Ovary (tissue), 9 donors: ENCODE results near the gene CA9. TPM values are rescaled to one million over a fixed set of nuclear protein-coding genes. Genes with fewer than 3 reads are reported as not detected.
"Not testable (repeated sequence)": the region's sequence is repeated elsewhere in the genome, so short reads cannot be mapped to it uniquely, and the experiment has no call there.

ENCODE experiments used
- DNase-seq, 5 donors: peaks; one replicate each; pipeline ENCODE4 v3.0.0-alpha.2; 2019 to 2020
- H3K27ac ChIP-seq, 2 donors: fragments of 200-600 bp; one replicate each; pipeline versions ENCODE4 v1.5.1 to v1.8.0; 2019 to 2022
- H3K27me3 ChIP-seq: fragments of 200-600 bp; one replicate; pipeline ENCODE4 v1.8.0; 2022
- H3K36me3 ChIP-seq: fragments of 200-600 bp; sonication (generic); one replicate; pipeline ENCODE4 v1.5.1; 2019
- H3K4me1 ChIP-seq: one replicate; pipeline ENCODE4 v1.8.1; 2013; ENCODE audit warnings: mild to moderate bottlenecking, moderate library complexity; ENCODE audit not compliant: insufficient read depth
- H3K4me3 ChIP-seq: fragments of 200-600 bp; sonication (generic); one replicate; pipeline ENCODE4 v1.5.1; 2017
- H3K9me3 ChIP-seq, 2 donors: fragments of 200-600 bp in 1 of 2; sonication (generic) in 1 of 2; one replicate each; pipeline versions ENCODE4 v1.5.1 to v1.8.1; 2013 to 2019; ENCODE audit warnings: mild to moderate bottlenecking in 1 of 2, moderate library complexity in 1 of 2
- EP300 ChIP-seq: sonication (generic); formaldehyde crosslinking; IDR thresholded peaks from one replicate; pipeline ENCODE4 v1.6.1; 2017; ENCODE audit warnings: antibody characterized with exemption
- POLR2A ChIP-seq: fragments of 450-650 bp; IDR thresholded peaks from one replicate; pipeline ENCODE4 v1.6.1; 2017; ENCODE audit warnings: antibody characterized with exemption, mild to moderate bottlenecking, moderate library complexity
- WGBS, 3 donors: extraction: QIAGEN DNeasy Blood & Tissue Kit in 1 of 3; methylation state at CpG; one replicate each; pipeline versions ENCODE4 v1.1.5 to v1.1.7; 2013 to 2017; 5-methylcytosine and 5-hydroxymethylcytosine counted together
- intact Hi-C, 4 donors: fragments of 100-400 bp; cut with DNase I; formaldehyde crosslinking; loops; one replicate each; pipeline versions ENCODE4 v1.11.0 to v1.15.1; 2022 to 2023
- polyA plus RNA-seq, 2 donors: library from polyadenylated mRNA; stranded (reverse); fragments of 200-250 nt in 1 of 2; fragments of 350-450 nt in 1 of 2; fragmentation: Illumina TruSeq in 1 of 2; extraction: RNeasy Lipid Tissue Mini Kit (QIAGEN cat#74804) in 1 of 2; gene quantifications; one replicate each; pipeline ENCODE4 v1.2.3, GENCODE V29; 2013 to 2014
- total RNA-seq, 7 donors: library from RNA; depleted of rRNA in 2 of 7; stranded (reverse); fragments of >200 nt in 2 of 7; fragmentation: NEBNext Ultra II Directional in 3 of 7; extraction: Animal tissue kit (Norgen Biotek cat#: 25700) in 3 of 7; gene quantifications; one replicate each; pipeline versions ENCODE4 v1.1.0 to v1.2.4, GENCODE V29; 2016 to 2023
- TF ChIP-seq, protein P1 (sequence below), 3 donors: fragments of 450-650 bp in 2 of 3; fragments of 200-600 bp in 1 of 3; IDR thresholded peaks; one replicate each; pipeline versions ENCODE4 v1.5.1 to v1.8.0; 2016 to 2022; ENCODE audit warnings: antibody characterized with exemption in 3 of 3, mild to moderate bottlenecking in 1 of 3
- donor health status: DM: no; HTN: no; CAD: no; lungs with moderate emphysema.
- donor health status: DM: no; HTN: no; CAD: no.
- donor health status: Bipolar disorder and iron deficiency.
- donor health status: DM: yes; HTN: yes; CAD: no.
- donor health status: DM: no; HTN: no; CAD: no.
- donor health status: DM: yes; HTN: yes; CAD: no.

Gene CA9
- total and polyA plus RNA-seq, 9 donors = 0.37 to 19.5 (median 1.1) TPM; not detected in 1

DNA sequence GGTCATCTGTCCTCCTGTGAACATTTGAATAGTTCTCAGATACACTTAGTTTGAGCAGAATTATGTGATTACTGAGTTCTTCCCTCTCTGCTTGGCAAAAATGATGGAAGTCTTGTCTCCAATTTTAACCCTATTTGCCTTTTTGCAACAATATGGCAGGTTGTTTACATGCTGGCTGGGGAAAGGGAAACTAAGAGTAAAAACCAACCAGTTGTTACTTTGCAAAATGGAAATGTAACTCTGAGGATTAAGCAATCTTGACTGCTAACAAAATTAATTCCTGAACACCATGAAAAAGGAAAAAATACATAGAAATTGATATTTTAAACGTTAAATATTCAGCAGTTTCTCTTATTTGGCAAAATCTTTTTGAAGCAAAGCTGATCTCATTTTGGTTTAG lies 34.1 kb upstream of the CA9 start:
- Histone ChIP-seq H3K27me3 (no peaks in the 10 kb centered on the region), H3K4me3 (no peak overlapping the region), H3K27ac (no peak overlapping the region), H3K36me3 (no peaks in the 10 kb centered on the region), H3K4me1 (no peaks in the 10 kb centered on the region), H3K9me3 (no peaks in the 10 kb centered on the region)
- intact Hi-C loops = loop anchor here in 1 of 4 donors (10.0 kb wide), 1 partner anchor 245 kb away; no protein-coding TSS in a partner anchor
- TF ChIP-seq, protein P1, sequence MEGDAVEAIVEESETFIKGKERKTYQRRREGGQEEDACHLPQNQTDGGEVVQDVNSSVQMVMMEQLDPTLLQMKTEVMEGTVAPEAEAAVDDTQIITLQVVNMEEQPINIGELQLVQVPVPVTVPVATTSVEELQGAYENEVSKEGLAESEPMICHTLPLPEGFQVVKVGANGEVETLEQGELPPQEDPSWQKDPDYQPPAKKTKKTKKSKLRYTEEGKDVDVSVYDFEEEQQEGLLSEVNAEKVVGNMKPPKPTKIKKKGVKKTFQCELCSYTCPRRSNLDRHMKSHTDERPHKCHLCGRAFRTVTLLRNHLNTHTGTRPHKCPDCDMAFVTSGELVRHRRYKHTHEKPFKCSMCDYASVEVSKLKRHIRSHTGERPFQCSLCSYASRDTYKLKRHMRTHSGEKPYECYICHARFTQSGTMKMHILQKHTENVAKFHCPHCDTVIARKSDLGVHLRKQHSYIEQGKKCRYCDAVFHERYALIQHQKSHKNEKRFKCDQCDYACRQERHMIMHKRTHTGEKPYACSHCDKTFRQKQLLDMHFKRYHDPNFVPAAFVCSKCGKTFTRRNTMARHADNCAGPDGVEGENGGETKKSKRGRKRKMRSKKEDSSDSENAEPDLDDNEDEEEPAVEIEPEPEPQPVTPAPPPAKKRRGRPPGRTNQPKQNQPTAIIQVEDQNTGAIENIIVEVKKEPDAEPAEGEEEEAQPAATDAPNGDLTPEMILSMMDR (IDR thresholded peaks at IDR 0.05) = no peak
- no peak for TF ChIP-seq POLR2A
- no peak for TF ChIP-seq EP300
- 76 to 86% (median 84%) methylated on average over 1 of the region's 1 CpG for WGBS, 3 donors
- no peak for DNase-seq

DNA sequence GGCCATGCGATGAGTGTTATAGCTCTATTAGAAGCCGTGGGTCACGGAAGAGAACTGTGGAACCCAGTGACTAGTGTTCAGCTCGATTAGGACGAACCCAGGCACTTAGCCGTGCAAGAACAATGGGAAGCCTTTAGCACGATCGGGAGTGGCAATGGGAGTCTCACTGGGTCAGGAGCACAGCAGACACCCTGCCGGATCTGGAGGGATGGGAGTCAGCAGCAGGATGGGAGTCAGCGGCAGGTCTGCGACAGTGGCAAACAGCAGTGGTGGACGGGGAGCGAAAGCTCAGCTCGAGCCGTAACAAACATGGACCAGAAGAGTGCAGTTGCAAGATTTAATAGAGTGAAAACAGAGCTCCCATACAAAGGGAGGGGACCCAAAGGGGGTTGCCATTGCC lies 33.3 kb upstream of the CA9 start:
- WGBS, 3 donors = 94 to 99% (median 96%) methylated on average over 15 of the region's 15 CpGs
- not testable (repeated sequence) for H3K4me1 ChIP-seq, H3K4me3 ChIP-seq, H3K27ac ChIP-seq, H3K9me3 ChIP-seq, H3K36me3 ChIP-seq, H3K27me3 ChIP-seq, DNase-seq
- intact Hi-C loops = loop anchor here in 1 of 4 donors (10.0 kb wide), 1 partner anchor 244 kb away; no protein-coding TSS in a partner anchor

- intact Hi-C loops = loop anchor here in 1 of 4 donors (10.0 kb wide), 1 partner anchor 243 kb away; no protein-coding TSS in a partner anchor
- not testable (repeated sequence) for H3K27ac ChIP-seq
- 93 to 95% (median 95%) methylated on average over 3 of the region's 3 CpGs for WGBS, 3 donors
Observed at GRCh38 chr9:35641478-35641877, 32.2 kb upstream of the CA9 start.

GRCh38 chr9:35643046-35643445 lies 30.7 kb upstream of the CA9 start:
- Histone ChIP-seq H3K4me3 (no peak overlapping the region), H3K9me3 (no peaks in the 10 kb centered on the region), H3K27me3 (no peaks in the 10 kb centered on the region), H3K4me1 (peaks cover 3% of the 10 kb centered on the region), H3K36me3 (no peaks in the 10 kb centered on the region), H3K27ac (no peak overlapping the region)
- TF ChIP-seq POLR2A (no peak), EP300 (no peak)
- TF ChIP-seq, protein P1 (IDR thresholded peaks at IDR 0.05) = no peak
- intact Hi-C loops = loop anchor here in 1 of 4 donors (10.0 kb wide), 1 partner anchor 242 kb away; no protein-coding TSS in a partner anchor
- 93 to 96% (median 93%) methylated on average over 12 of the region's 12 CpGs for WGBS, 3 donors
- DNase-seq = no peak

More at GRCh38 chr9:35641478-35641877, 32.2 kb upstream of the CA9 start:
- DNase-seq, H3K4me3 ChIP-seq, H3K4me1 ChIP-seq, H3K27me3 ChIP-seq, H3K9me3 ChIP-seq, H3K36me3 ChIP-seq: not testable (repeated sequence)

- DNase-seq, H3K27me3 ChIP-seq, H3K9me3 ChIP-seq, H3K36me3 ChIP-seq, H3K4me1 ChIP-seq: not testable (repeated sequence)
- H3K27ac ChIP-seq = peak overlapping the region in 1 of 2 donors; percentile 78
- intact Hi-C loops = loop anchor here in 2 of 4 donors (2.0 to 10.0 kb wide), 3 partner anchors 38 to 239 kb away; partner anchors contain the start of gene TESK1 (in 2 of the 2)
- 28 to 41% (median 40%) methylated on average over 10 of the region's 10 CpGs for WGBS, 3 donors
- H3K4me3 ChIP-seq = peak overlapping the region; percentile 42
Observed at GRCh38 chr9:35645736-35646135, 28.0 kb upstream of the CA9 start.

DNA sequence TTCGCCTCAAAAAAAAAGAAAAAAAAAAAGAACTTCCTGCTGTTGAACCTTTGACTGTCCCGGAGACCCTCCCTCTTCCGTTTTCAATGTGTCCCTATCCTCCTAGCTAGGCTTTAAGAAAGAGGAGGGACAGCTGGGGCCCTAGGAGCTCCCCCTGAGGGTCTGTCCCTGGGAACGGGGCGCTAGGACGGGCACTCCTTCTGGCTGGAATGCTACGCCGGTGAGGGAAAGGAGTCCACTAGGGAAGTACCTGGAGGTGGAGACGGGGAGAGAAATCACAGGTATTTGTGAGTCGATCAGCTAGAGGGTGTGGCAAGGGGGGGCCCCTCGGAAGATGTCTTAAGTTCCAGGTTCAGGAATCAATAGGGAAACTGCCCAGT lies 27.6 kb upstream of the CA9 start:
- 1 to 3% (median 1%) methylated on average over 11 of the region's 11 CpGs for WGBS, 3 donors
- no peaks in the 10 kb centered on the region for H3K36me3 ChIP-seq
- H3K27me3 ChIP-seq = no peaks in the 10 kb centered on the region
- DNase-seq = peak in 1 of 5 donors; percentile 52
- peaks cover 3% of the 10 kb centered on the region for H3K4me1 ChIP-seq
- intact Hi-C loops = loop anchor here in 2 of 4 donors (2.0 to 10.0 kb wide), 3 partner anchors 39 to 239 kb away; partner anchors contain the start of gene TESK1 (in 2 of the 2)
- peak overlapping the region; percentile 42 for H3K4me3 ChIP-seq
- TF ChIP-seq, protein P1 (IDR thresholded peaks at IDR 0.05) = no peak
- TF ChIP-seq EP300 = no peak
- TF ChIP-seq POLR2A = no peak
- peak overlapping the region; percentile 48 to 78 for H3K27ac ChIP-seq
- no peaks in the 10 kb centered on the region for H3K9me3 ChIP-seq
